ENCODE data around the gene VPS13D.

DNA sequence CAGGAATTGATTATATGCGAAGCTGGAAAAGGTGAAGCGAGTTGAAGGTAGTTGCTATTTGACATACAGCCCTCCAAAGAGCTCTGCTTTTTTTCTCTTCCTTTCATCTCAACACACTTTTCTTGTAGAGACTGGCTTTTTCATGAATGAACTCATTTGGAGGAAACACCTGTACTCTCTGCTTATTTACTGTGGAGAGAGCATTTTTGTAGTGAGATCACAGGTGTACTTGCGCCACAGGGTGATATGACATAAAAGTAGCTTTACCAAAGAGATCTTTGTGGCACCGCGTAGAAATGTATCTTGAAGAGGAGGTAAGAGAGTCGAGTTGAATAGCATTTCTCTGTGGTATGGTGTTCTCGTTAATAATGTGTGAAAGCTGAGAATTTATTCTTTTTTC, 187.6 kb downstream of the VPS13D start:
- no peak for TF ChIP-seq SMAD3 (CRISPR knock-in tag; IDR thresholded peaks at IDR 0.05; ENCODE audit: borderline replicate concordance)
- TF ChIP-seq, protein P1, sequence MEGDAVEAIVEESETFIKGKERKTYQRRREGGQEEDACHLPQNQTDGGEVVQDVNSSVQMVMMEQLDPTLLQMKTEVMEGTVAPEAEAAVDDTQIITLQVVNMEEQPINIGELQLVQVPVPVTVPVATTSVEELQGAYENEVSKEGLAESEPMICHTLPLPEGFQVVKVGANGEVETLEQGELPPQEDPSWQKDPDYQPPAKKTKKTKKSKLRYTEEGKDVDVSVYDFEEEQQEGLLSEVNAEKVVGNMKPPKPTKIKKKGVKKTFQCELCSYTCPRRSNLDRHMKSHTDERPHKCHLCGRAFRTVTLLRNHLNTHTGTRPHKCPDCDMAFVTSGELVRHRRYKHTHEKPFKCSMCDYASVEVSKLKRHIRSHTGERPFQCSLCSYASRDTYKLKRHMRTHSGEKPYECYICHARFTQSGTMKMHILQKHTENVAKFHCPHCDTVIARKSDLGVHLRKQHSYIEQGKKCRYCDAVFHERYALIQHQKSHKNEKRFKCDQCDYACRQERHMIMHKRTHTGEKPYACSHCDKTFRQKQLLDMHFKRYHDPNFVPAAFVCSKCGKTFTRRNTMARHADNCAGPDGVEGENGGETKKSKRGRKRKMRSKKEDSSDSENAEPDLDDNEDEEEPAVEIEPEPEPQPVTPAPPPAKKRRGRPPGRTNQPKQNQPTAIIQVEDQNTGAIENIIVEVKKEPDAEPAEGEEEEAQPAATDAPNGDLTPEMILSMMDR (IDR thresholded peaks at IDR 0.05), result no peak
- no peak for TF ChIP-seq ZNF232 (CRISPR knock-in tag; IDR thresholded peaks at IDR 0.05)
- no peak for TF ChIP-seq MXD4 (CRISPR knock-in tag; IDR thresholded peaks at IDR 0.05; ENCODE audit: borderline replicate concordance)

Measured in WTC11 (cell line).